Measurements from ENCODE around the gene TARBP1. TPM values are rescaled to one million over a fixed set of nuclear protein-coding genes. Genes with fewer than 3 reads are reported as not detected.

TARBP1 gene
- total RNA-seq, 1 experiment from 2014 or later: 45.5 TPM

GRCh38 chr1:234517110-234517802 lies 38.3 kb upstream of the TARBP1 start:
- Mint-ChIP-seq H3K4me1 (ENCODE audit: insufficient read depth, unreplicated experiment) (peaks cover 35% of the 10 kb centered on the region), H3K27ac (ENCODE audit: low read depth, unreplicated experiment) (peak overlapping the region; percentile 6), H3K4me3 (ENCODE audit: unreplicated experiment) (no peak overlapping the region), H3K36me3 (ENCODE audit: insufficient read depth, unreplicated experiment) (no peaks in the 10 kb centered on the region), H3K27me3 (ENCODE audit: insufficient read depth, unreplicated experiment) (no peaks in the 10 kb centered on the region), H3K9me3 (ENCODE audit: unreplicated experiment) (no peaks in the 10 kb centered on the region)
- no TSS peak for BruUV-seq (replicated peaks)
- intact Hi-C loops (cut with micrococcal nuclease): no loop called here
- ChIA-PET CTCF (interaction anchor here (2.8 to 3.6 kb wide), 2 partner anchors 16 to 18 kb away, joined by 14 to 18 read pairs; no protein-coding TSS in a partner anchor), POLR2A (interaction anchor here (0.8 to 7.5 kb wide), 6 partner anchors 11 to 553 kb away, joined by 3 to 74 read pairs (median 14); no protein-coding TSS in a partner anchor)
- TF ChIP-seq, protein P1, sequence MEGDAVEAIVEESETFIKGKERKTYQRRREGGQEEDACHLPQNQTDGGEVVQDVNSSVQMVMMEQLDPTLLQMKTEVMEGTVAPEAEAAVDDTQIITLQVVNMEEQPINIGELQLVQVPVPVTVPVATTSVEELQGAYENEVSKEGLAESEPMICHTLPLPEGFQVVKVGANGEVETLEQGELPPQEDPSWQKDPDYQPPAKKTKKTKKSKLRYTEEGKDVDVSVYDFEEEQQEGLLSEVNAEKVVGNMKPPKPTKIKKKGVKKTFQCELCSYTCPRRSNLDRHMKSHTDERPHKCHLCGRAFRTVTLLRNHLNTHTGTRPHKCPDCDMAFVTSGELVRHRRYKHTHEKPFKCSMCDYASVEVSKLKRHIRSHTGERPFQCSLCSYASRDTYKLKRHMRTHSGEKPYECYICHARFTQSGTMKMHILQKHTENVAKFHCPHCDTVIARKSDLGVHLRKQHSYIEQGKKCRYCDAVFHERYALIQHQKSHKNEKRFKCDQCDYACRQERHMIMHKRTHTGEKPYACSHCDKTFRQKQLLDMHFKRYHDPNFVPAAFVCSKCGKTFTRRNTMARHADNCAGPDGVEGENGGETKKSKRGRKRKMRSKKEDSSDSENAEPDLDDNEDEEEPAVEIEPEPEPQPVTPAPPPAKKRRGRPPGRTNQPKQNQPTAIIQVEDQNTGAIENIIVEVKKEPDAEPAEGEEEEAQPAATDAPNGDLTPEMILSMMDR (IDR thresholded peaks at IDR 0.05; ENCODE audit: unreplicated experiment): no peak
- DNase-seq (ENCODE audit: unreplicated experiment): no peak

GRCh38 chr1:234515821-234516241 lies 36.9 kb upstream of the TARBP1 start:
- Mint-ChIP-seq H3K9me3 (ENCODE audit: unreplicated experiment) (no peaks in the 10 kb centered on the region), H3K27ac (ENCODE audit: low read depth, unreplicated experiment) (peak overlapping the region; percentile 80), H3K4me1 (ENCODE audit: insufficient read depth, unreplicated experiment) (peaks cover 27% of the 10 kb centered on the region), H3K36me3 (ENCODE audit: insufficient read depth, unreplicated experiment) (no peaks in the 10 kb centered on the region), H3K4me3 (ENCODE audit: unreplicated experiment) (no peak overlapping the region), H3K27me3 (ENCODE audit: insufficient read depth, unreplicated experiment) (no peaks in the 10 kb centered on the region)
- ChIA-PET CTCF (interaction anchor here (0.5 to 2.8 kb wide), 3 partner anchors 16 to 1778 kb away, joined by 4 to 14 read pairs (median 8); no protein-coding TSS in a partner anchor), POLR2A (interaction anchor here (0.7 to 7.5 kb wide), 18 partner anchors 10 to 814 kb away, joined by 3 to 74 read pairs (median 4); partner anchors contain the start of genes COA6 and IRF2BP2)
- TF ChIP-seq, protein P1 (IDR thresholded peaks at IDR 0.05; ENCODE audit: unreplicated experiment): no peak
- intact Hi-C loops (cut with micrococcal nuclease): loop anchor here (1.0 kb wide), 1 partner anchor 28 kb away; no protein-coding TSS in a partner anchor
- no TSS peak for BruUV-seq (replicated peaks)
- peak; percentile 76 for DNase-seq (ENCODE audit: unreplicated experiment)

DNA sequence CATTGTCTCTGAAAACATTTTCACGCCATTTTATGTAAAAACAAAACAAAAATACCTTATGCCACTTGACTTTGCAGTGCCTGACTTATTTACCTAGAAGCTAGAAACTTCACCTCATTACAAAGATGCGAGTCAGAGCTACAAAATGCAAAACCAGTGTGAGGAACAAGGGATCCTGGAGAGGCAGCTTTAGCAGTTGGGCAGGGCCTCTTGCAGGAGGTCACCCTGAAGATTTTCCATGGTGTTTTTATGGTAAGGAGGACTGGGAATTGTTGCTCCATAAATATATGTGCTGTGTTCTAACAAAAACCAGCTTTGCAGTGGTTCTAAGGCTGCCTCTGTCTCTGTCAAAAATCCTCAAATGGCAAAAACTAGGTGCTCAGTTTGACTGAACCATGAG lies 36.4 kb upstream of the TARBP1 start:
- CTCF ChIA-PET: interaction anchor here (0.5 to 2.8 kb wide), 4 partner anchors 13 to 1777 kb away, joined by 3 to 14 read pairs (median 6); no protein-coding TSS in a partner anchor

DNA sequence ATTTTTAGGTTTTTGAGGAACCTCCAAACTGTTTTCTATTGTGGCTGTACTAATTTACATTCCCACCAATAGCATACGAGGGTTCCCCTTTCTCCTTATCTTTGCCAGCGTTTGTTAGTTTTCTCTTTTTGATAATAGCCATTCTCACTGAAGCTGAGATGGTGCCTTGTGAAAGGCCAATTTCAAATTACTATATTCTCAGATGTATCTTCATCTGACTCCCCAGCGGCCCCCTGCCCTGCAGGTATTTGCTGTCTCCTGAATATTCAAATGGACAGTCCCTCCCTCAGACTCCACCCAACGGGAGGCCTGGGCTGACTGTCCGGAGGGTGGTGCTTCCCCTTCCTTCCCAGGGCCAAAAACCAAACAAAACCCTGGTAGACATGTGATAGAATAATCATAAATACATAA lies 33.5 kb upstream of the TARBP1 start:
- ChIA-PET POLR2A (no interaction called here), CTCF (no interaction called here)
- Mint-ChIP-seq H3K9me3 (ENCODE audit: unreplicated experiment) (no peaks in the 10 kb centered on the region), H3K4me3 (ENCODE audit: unreplicated experiment) (no peak overlapping the region), H3K4me1 (ENCODE audit: insufficient read depth, unreplicated experiment) (peaks cover 43% of the 10 kb centered on the region), H3K27me3 (ENCODE audit: insufficient read depth, unreplicated experiment) (no peaks in the 10 kb centered on the region), H3K36me3 (ENCODE audit: insufficient read depth, unreplicated experiment) (no peaks in the 10 kb centered on the region), H3K27ac (ENCODE audit: low read depth, unreplicated experiment) (no peak overlapping the region)
- no TSS peak for BruUV-seq (replicated peaks)
- no peak for DNase-seq (ENCODE audit: unreplicated experiment)
- TF ChIP-seq, protein P1 (IDR thresholded peaks at IDR 0.05; ENCODE audit: unreplicated experiment): no peak
- intact Hi-C loops (cut with micrococcal nuclease): no loop called here

More for the DNA sequence above, 36.4 kb upstream of the TARBP1 start:
- Mint-ChIP-seq H3K9me3 (ENCODE audit: unreplicated experiment) (no peaks in the 10 kb centered on the region), H3K4me1 (ENCODE audit: insufficient read depth, unreplicated experiment) (peaks cover 28% of the 10 kb centered on the region), H3K27me3 (ENCODE audit: insufficient read depth, unreplicated experiment) (no peaks in the 10 kb centered on the region), H3K4me3 (ENCODE audit: unreplicated experiment) (no peak overlapping the region), H3K27ac (ENCODE audit: low read depth, unreplicated experiment) (peak overlapping the region; percentile 80), H3K36me3 (ENCODE audit: insufficient read depth, unreplicated experiment) (no peaks in the 10 kb centered on the region)
- POLR2A ChIA-PET: interaction anchor here (0.8 to 7.5 kb wide), 16 partner anchors 10 to 558 kb away, joined by 3 to 74 read pairs (median 5); partner anchors contain the start of gene IRF2BP2
- DNase-seq (ENCODE audit: unreplicated experiment): peak; percentile 61
- no TSS peak for BruUV-seq (replicated peaks)
- intact Hi-C loops (cut with micrococcal nuclease): loop anchor here (1.0 kb wide), 1 partner anchor 29 kb away; no protein-coding TSS in a partner anchor
- TF ChIP-seq, protein P1 (IDR thresholded peaks at IDR 0.05; ENCODE audit: unreplicated experiment): no peak
